ENCODE measurements around the gene PMPCA.

GRCh38 chr9:136447173-136447778 is 36.8 kb downstream of the PMPCA start:
- TF ChIP-seq CTCF (IDR thresholded peaks at IDR 0.05): no peak
- TF ChIP-seq POLR2A (IDR thresholded peaks at IDR 0.05): no peak
